Measurements from ENCODE around the gene PRSS33.

DNA sequence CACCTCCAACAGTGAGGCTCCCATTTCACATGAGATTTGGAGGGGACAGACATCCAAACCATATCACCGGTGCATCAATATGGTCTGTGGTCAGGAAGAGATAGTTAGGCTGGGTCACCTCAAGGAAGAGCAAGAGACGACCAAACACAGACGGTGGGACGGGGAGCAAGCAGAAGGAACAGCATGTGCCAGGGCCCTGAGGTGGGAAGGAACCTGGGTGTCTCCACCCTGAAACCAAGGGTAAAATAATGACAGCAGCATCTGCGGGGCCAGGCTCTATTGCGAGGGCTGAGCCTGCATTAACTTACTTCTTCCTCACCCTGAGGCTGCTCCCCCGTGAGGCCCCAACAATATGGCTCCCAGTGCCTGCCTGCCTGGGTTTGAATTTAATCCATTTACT lies 20.8 kb upstream of the PRSS33 start:
- no peak for TF ChIP-seq RAD21 (conservative IDR thresholded peaks at IDR 0.05 in 1 of 2, IDR thresholded peaks at IDR 0.05 in 1 of 2)
- TF ChIP-seq, protein P1, sequence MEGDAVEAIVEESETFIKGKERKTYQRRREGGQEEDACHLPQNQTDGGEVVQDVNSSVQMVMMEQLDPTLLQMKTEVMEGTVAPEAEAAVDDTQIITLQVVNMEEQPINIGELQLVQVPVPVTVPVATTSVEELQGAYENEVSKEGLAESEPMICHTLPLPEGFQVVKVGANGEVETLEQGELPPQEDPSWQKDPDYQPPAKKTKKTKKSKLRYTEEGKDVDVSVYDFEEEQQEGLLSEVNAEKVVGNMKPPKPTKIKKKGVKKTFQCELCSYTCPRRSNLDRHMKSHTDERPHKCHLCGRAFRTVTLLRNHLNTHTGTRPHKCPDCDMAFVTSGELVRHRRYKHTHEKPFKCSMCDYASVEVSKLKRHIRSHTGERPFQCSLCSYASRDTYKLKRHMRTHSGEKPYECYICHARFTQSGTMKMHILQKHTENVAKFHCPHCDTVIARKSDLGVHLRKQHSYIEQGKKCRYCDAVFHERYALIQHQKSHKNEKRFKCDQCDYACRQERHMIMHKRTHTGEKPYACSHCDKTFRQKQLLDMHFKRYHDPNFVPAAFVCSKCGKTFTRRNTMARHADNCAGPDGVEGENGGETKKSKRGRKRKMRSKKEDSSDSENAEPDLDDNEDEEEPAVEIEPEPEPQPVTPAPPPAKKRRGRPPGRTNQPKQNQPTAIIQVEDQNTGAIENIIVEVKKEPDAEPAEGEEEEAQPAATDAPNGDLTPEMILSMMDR (IDR thresholded peaks at IDR 0.05): no peak
- TF ChIP-seq ESRRA (IDR thresholded peaks at IDR 0.05; ENCODE audit: borderline replicate concordance, low read length): no peak
- no peak for TF ChIP-seq RNF2 (IDR thresholded peaks at IDR 0.05; ENCODE audit: borderline replicate concordance, low read depth)
- TF ChIP-seq NR3C1 (IDR thresholded peaks at IDR 0.05): no peak
- TF ChIP-seq EP300 (IDR thresholded peaks at IDR 0.05): no peak
- TF ChIP-seq POLR2A (IDR thresholded peaks at IDR 0.05; ENCODE audit: low read length): no peak
- no peak for TF ChIP-seq CHD2 (IDR thresholded peaks at IDR 0.05; ENCODE audit: low read length, partially characterized antibody)
- no peak for TF ChIP-seq KDM5A (IDR thresholded peaks at IDR 0.05)
- TF ChIP-seq MAFK (IDR thresholded peaks at IDR 0.05; ENCODE audit: partially characterized antibody): no peak
- TF ChIP-seq SMC3 (IDR thresholded peaks at IDR 0.05): no peak
- TF ChIP-seq, protein P2, sequence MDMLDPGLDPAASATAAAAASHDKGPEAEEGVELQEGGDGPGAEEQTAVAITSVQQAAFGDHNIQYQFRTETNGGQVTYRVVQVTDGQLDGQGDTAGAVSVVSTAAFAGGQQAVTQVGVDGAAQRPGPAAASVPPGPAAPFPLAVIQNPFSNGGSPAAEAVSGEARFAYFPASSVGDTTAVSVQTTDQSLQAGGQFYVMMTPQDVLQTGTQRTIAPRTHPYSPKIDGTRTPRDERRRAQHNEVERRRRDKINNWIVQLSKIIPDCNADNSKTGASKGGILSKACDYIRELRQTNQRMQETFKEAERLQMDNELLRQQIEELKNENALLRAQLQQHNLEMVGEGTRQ (IDR thresholded peaks at IDR 0.05): no peak
